ENCODE measurements around the gene DPM1. TPM values are rescaled to one million over a fixed set of nuclear protein-coding genes. Genes with fewer than 3 reads are reported as not detected.

DPM1 gene
- total and polyA plus RNA-seq, 2 donors (not counting 3 experiments of a cell fraction or from before 2014, with no cell fraction given), result 33.9 to 41.9 TPM

DNA sequence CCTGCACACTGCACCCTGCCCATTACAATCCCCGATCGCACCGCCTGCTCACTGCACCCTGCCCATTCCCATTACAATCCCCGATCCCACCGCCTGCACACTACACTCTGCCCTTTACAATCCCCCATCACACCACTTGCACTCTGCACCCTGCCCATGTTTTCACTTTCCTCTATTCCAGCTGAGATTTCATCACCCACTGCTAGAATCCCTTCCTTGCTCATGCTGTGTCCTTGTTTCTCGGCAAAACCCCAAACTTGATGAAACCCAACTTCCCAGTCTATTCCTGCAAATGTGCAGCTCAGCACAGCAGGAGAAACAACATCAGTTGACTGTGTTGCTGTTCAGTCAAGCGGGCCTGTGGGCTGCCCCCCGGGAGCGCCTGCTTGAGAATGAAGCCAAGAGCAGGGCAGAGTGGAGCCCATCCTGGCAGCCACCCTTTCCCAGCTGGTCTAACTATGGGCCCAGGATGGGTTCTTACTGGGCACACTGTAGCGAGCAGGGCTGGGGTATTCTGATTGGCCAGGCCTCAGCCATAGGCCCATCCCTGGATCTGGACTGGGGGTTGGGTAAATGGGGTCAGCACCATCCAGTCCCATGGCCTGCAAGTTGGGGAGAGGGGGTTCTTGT, 17.5 kb upstream of the DPM1 start:
- POLR2A ChIA-PET, result no interaction called here

More for the DNA sequence above, 17.5 kb upstream of the DPM1 start:
- intact Hi-C loops (cut with micrococcal nuclease) (loop anchor here (10.0 kb wide), 1 partner anchor 489 kb away; no protein-coding TSS in a partner anchor), dilution Hi-C loops (cut with MboI; ENCODE audit: extremely low pct_ligation_motif_present, low sequenced_read_pairs) (no loop called here)
- FAIRE-seq (no peak), DNase-seq (ENCODE audit: low read depth, low spot score) (no peak)
- no peak overlapping the region for H3K27ac ChIP-seq (ENCODE audit: insufficient read depth, low read depth, low read length)
- no TSS peak for BruUV-seq (replicated peaks)
- TF ChIP-seq, protein P1, sequence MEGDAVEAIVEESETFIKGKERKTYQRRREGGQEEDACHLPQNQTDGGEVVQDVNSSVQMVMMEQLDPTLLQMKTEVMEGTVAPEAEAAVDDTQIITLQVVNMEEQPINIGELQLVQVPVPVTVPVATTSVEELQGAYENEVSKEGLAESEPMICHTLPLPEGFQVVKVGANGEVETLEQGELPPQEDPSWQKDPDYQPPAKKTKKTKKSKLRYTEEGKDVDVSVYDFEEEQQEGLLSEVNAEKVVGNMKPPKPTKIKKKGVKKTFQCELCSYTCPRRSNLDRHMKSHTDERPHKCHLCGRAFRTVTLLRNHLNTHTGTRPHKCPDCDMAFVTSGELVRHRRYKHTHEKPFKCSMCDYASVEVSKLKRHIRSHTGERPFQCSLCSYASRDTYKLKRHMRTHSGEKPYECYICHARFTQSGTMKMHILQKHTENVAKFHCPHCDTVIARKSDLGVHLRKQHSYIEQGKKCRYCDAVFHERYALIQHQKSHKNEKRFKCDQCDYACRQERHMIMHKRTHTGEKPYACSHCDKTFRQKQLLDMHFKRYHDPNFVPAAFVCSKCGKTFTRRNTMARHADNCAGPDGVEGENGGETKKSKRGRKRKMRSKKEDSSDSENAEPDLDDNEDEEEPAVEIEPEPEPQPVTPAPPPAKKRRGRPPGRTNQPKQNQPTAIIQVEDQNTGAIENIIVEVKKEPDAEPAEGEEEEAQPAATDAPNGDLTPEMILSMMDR (IDR thresholded peaks at IDR 0.05; ENCODE audit: extremely low read depth in 1 of 2, insufficient read depth in 1 of 2, low read depth in 1 of 2, low read length in 2 of 2), result no peak
- TF ChIP-seq FOS (IDR thresholded peaks at IDR 0.05; ENCODE audit: borderline replicate concordance, insufficient read depth, low read length), result no peak
- no peak for TF ChIP-seq POLR2A (IDR thresholded peaks at IDR 0.05; ENCODE audit: low read depth, low read length)
- TF ChIP-seq, protein P2, sequence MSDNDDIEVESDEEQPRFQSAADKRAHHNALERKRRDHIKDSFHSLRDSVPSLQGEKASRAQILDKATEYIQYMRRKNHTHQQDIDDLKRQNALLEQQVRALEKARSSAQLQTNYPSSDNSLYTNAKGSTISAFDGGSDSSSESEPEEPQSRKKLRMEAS (IDR thresholded peaks at IDR 0.05; ENCODE audit: insufficient read depth, insufficient read length), result no peak
- no peak for TF ChIP-seq EZH2 (IDR thresholded peaks at IDR 0.05; ENCODE audit: borderline replicate concordance, low read depth, low read length, severe bottlenecking)
- TF ChIP-seq GATA2 (IDR thresholded peaks at IDR 0.05; ENCODE audit: insufficient read depth, insufficient read length, low read depth, low read length), result no peak
- no peak for TF ChIP-seq POLR2AphosphoS5 (IDR thresholded peaks at IDR 0.05; ENCODE audit: insufficient read depth, low read depth, low read length)
- TF ChIP-seq JUN (IDR thresholded peaks at IDR 0.05; ENCODE audit: borderline replicate concordance, insufficient read depth, insufficient read length, low read depth), result no peak
- no peak for TF ChIP-seq MYC (IDR thresholded peaks at IDR 0.05; ENCODE audit: low read depth, low read length)
- no peaks in the 10 kb centered on the region for H3K36me3 ChIP-seq (ENCODE audit: control insufficient read depth in 2 of 2, extremely low read depth in 1 of 2, insufficient read depth in 2 of 2, low read length in 2 of 2)
- H3K9ac ChIP-seq (replicated peaks; ENCODE audit: extremely low read depth, insufficient read depth, low read length), result no peak overlapping the region
- H3K9me3 ChIP-seq (replicated peaks; ENCODE audit: control insufficient read depth, insufficient read depth, low read length), result no peaks in the 10 kb centered on the region
- no peaks in the 10 kb centered on the region for H4K20me1 ChIP-seq (replicated peaks; ENCODE audit: control insufficient read depth, extremely low read depth, insufficient read depth, low read length)
- no peaks in the 10 kb centered on the region for H3K9me1 ChIP-seq (replicated peaks; ENCODE audit: control insufficient read depth, extremely low read depth, insufficient read depth, low read length)
- H3K79me2 ChIP-seq (ENCODE audit: control insufficient read depth, insufficient read depth, low read length), result no peaks in the 10 kb centered on the region
- H3K4me3 ChIP-seq (replicated peaks in 1 of 3; ENCODE audit: insufficient read depth in 1 of 3, low read depth in 1 of 3, low read length in 3 of 3), result no peak overlapping the region
- CTCF ChIA-PET, result interaction anchor here (1.2 kb wide), 1 partner anchor 12 kb away, joined by 4 read pairs; no protein-coding TSS in a partner anchor
- no peaks in the 10 kb centered on the region for H3K4me1 ChIP-seq (ENCODE audit: control insufficient read depth, extremely low read depth, insufficient read depth, low read length)
- H3K27me3 ChIP-seq (ENCODE audit: control insufficient read depth in 2 of 2, insufficient read depth in 2 of 2, low read length in 2 of 2), result peaks cover 0 to 5% of the 10 kb centered on the region in 2 experiments
- no peak overlapping the region for H3K4me2 ChIP-seq (ENCODE audit: insufficient read depth, low read length)
- H2AFZ ChIP-seq (ENCODE audit: low read depth, low read length), result no peak overlapping the region
